Measurements from ENCODE around the gene CRIM1.
"Not testable (repeated sequence)": the region's sequence is repeated elsewhere in the genome, so short reads cannot be mapped to it uniquely, and the experiment has no call there.

GRCh38 chr2:36310444-36310843 is 45.1 kb upstream of the CRIM1 start:
- TF ChIP-seq, protein P1, sequence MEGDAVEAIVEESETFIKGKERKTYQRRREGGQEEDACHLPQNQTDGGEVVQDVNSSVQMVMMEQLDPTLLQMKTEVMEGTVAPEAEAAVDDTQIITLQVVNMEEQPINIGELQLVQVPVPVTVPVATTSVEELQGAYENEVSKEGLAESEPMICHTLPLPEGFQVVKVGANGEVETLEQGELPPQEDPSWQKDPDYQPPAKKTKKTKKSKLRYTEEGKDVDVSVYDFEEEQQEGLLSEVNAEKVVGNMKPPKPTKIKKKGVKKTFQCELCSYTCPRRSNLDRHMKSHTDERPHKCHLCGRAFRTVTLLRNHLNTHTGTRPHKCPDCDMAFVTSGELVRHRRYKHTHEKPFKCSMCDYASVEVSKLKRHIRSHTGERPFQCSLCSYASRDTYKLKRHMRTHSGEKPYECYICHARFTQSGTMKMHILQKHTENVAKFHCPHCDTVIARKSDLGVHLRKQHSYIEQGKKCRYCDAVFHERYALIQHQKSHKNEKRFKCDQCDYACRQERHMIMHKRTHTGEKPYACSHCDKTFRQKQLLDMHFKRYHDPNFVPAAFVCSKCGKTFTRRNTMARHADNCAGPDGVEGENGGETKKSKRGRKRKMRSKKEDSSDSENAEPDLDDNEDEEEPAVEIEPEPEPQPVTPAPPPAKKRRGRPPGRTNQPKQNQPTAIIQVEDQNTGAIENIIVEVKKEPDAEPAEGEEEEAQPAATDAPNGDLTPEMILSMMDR (IDR thresholded peaks at IDR 0.05): not testable (repeated sequence)
- not testable (repeated sequence) for TF ChIP-seq EMX1 (CRISPR knock-in tag; IDR thresholded peaks at IDR 0.05); ZNF671 (CRISPR knock-in tag; IDR thresholded peaks at IDR 0.05); ZNF423 (CRISPR knock-in tag; IDR thresholded peaks at IDR 0.05); NFYB (CRISPR knock-in tag; conservative IDR thresholded peaks at IDR 0.05; ENCODE audit: low read depth); SP1 (CRISPR knock-in tag; conservative IDR thresholded peaks at IDR 0.05); NR2C2 (CRISPR knock-in tag; IDR thresholded peaks at IDR 0.05)
- TF ChIP-seq, protein P2, sequence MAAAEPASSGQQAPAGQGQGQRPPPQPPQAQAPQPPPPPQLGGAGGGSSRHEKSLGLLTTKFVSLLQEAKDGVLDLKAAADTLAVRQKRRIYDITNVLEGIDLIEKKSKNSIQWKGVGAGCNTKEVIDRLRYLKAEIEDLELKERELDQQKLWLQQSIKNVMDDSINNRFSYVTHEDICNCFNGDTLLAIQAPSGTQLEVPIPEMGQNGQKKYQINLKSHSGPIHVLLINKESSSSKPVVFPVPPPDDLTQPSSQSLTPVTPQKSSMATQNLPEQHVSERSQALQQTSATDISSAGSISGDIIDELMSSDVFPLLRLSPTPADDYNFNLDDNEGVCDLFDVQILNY (CRISPR knock-in tag; IDR thresholded peaks at IDR 0.05): not testable (repeated sequence)
